ENCODE data around the gene FBXW11.

DNA sequence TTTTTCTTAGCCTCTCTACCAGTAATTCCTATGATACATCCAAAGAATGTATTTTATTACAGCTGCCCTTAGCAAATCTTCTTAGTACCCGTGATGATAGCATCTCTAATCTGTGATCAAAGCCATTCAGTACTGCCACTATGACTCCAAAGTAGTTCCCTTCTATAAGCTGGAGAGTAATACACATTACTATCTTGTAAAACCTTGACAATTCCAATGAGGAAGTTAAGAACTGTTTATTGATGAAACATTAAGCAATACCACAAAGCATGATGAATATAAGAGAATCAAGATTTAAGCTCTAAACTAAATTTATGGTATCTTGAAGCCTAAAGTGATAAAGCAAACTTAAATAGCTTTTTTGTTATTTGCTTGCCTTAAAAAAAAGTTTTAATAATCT lies 134.7 kb downstream of the FBXW11 start:
- no peak for TF ChIP-seq FOXK2 (IDR thresholded peaks at IDR 0.05)
- no peak for TF ChIP-seq RFX5 (IDR thresholded peaks at IDR 0.05; ENCODE audit: low read depth, low read length)
- TF ChIP-seq EP300 (IDR thresholded peaks at IDR 0.05; ENCODE audit: borderline replicate concordance in 1 of 2, control insufficient read depth in 1 of 2, low read depth in 2 of 2, low read length in 2 of 2) = no peak
- no peak for TF ChIP-seq MTA3 (IDR thresholded peaks at IDR 0.05; ENCODE audit: borderline replicate concordance, low read length)
- TF ChIP-seq, protein P1, sequence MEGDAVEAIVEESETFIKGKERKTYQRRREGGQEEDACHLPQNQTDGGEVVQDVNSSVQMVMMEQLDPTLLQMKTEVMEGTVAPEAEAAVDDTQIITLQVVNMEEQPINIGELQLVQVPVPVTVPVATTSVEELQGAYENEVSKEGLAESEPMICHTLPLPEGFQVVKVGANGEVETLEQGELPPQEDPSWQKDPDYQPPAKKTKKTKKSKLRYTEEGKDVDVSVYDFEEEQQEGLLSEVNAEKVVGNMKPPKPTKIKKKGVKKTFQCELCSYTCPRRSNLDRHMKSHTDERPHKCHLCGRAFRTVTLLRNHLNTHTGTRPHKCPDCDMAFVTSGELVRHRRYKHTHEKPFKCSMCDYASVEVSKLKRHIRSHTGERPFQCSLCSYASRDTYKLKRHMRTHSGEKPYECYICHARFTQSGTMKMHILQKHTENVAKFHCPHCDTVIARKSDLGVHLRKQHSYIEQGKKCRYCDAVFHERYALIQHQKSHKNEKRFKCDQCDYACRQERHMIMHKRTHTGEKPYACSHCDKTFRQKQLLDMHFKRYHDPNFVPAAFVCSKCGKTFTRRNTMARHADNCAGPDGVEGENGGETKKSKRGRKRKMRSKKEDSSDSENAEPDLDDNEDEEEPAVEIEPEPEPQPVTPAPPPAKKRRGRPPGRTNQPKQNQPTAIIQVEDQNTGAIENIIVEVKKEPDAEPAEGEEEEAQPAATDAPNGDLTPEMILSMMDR (IDR thresholded peaks at IDR 0.05 in 2 of 3, conservative IDR thresholded peaks at IDR 0.05 in 1 of 3; ENCODE audit: control insufficient read depth in 2 of 3, extremely low read depth in 1 of 3, insufficient read depth in 1 of 3, low read depth in 3 of 3, low read length in 3 of 3) = no peak
- no peak for TF ChIP-seq TARDBP (IDR thresholded peaks at IDR 0.05; ENCODE audit: borderline replicate concordance)
- no peak for TF ChIP-seq YBX1 (IDR thresholded peaks at IDR 0.05)
- no peak for TF ChIP-seq ZZZ3 (IDR thresholded peaks at IDR 0.05; ENCODE audit: control insufficient read depth, insufficient read length, low read depth)
- no peak for TF ChIP-seq ZNF274 (IDR thresholded peaks at IDR 0.05; ENCODE audit: insufficient read depth, insufficient read length)
- no peak for TF ChIP-seq EZH2 (IDR thresholded peaks at IDR 0.05; ENCODE audit: borderline replicate concordance, control insufficient read depth, low read depth, low read length)
